H1 (cell line): ENCODE data around the gene WNT7A. TPM values are rescaled to one million over a fixed set of nuclear protein-coding genes. Genes with fewer than 3 reads are reported as not detected.
A peak's percentile ranks its signal among the peaks of the same experiment; 100 is the strongest.

Source experiments
- CTCF ChIA-PET: fragments of 300-600 bp; sonication (Branson Sonifier 250); formaldehyde crosslinking; loops from one replicate; lab custom pipeline; 2021; ENCODE audit not compliant: partially characterized antibody; lab: Charles Lee
- POLR2A ChIA-PET: fragments of 300-600 bp; sonication (Branson Sonifier 250); formaldehyde crosslinking; loops from one replicate; lab custom pipeline; 2021; ENCODE audit warnings: inconsistent platforms; ENCODE audit not compliant: partially characterized antibody; lab: Charles Lee
- DNase-seq, 2 experiments: peaks; one replicate each; pipeline versions ENCODE4 v3.0.0 to v3.0.0-alpha.2; 2010 to 2022; ENCODE audit warnings: low spot score in 2 of 2, low read depth in 1 of 2, mixed read lengths in 1 of 2
- FAIRE-seq: peaks from 2 replicates; lab custom pipeline; 2011; peaks lifted over from hg19 to GRCh38; lab: Jason Lieb, UNC
- H2AFZ ChIP-seq: 2 replicates; pipeline ENCODE4 v1.8.1; 2012; ENCODE audit warnings: low read length, inconsistent platforms
- H2AK5ac ChIP-seq: 2 replicates; pipeline ENCODE4 v1.6.1; 2013; ENCODE audit warnings: low read depth, low read length
- H2BK120ac ChIP-seq: replicated peaks from 2 replicates; pipeline ENCODE3; 2013; ENCODE audit warnings: low read depth, low read length, inconsistent platforms
- H2BK12ac ChIP-seq: 2 replicates; pipeline ENCODE4 v1.6.1; 2013; ENCODE audit warnings: low read depth, low read length
- H2BK15ac ChIP-seq: 2 replicates; pipeline ENCODE4 v1.6.1; 2013; ENCODE audit warnings: low read length
- H2BK20ac ChIP-seq: 2 replicates; pipeline ENCODE4 v1.6.1; 2013; ENCODE audit warnings: low read length
- H2BK5ac ChIP-seq: 2 replicates; pipeline ENCODE4 v1.6.1; 2013; ENCODE audit warnings: low read depth, low read length
- H3K14ac ChIP-seq: 2 replicates; pipeline ENCODE4 v1.6.1; 2013; ENCODE audit warnings: inconsistent platforms; ENCODE audit not compliant: insufficient read length
- H3K18ac ChIP-seq: 2 replicates; pipeline ENCODE4 v1.6.1; 2013; ENCODE audit warnings: low read length; ENCODE audit errors: extremely low read depth
- H3K23ac ChIP-seq: 2 replicates; pipeline ENCODE4 v1.6.1; 2013; ENCODE audit warnings: inconsistent platforms; ENCODE audit not compliant: insufficient read length
- H3K23me2 ChIP-seq: 2 replicates; pipeline ENCODE4 v1.6.1; 2013; ENCODE audit warnings: low read depth, low read length
- H3K27ac ChIP-seq: 2 replicates; pipeline ENCODE4 v1.6.1; 2011; ENCODE audit warnings: low read depth, low read length, inconsistent platforms
- H3K27me3 ChIP-seq, 4 experiments: replicated peaks in 1 of 4; 1 replicate in 1 of 4; 2 replicates in 3 of 4; pipeline versions ENCODE4 v1.6.1 to v1.8.1; 2011 to 2013; ENCODE audit warnings: low read length in 3 of 4, mild to moderate bottlenecking in 3 of 4, inconsistent platforms in 2 of 4, mixed read lengths in 2 of 4, moderate library complexity in 1 of 4; ENCODE audit not compliant: control insufficient read depth in 3 of 4, insufficient read depth in 3 of 4; ENCODE audit errors: extremely low read depth in 1 of 4
- H3K36me3 ChIP-seq, 4 experiments: 2 replicates each; pipeline versions ENCODE4 v1.6.1 to v1.8.1; 2011 to 2013; ENCODE audit warnings: mild to moderate bottlenecking in 4 of 4, low read length in 3 of 4, moderate library complexity in 2 of 4, control low read depth in 1 of 4, inconsistent platforms in 1 of 4; ENCODE audit not compliant: insufficient read depth in 4 of 4, control insufficient read depth in 2 of 4
- H3K4ac ChIP-seq: replicated peaks from 2 replicates; pipeline ENCODE3; 2013; ENCODE audit warnings: low read length, low read depth, mixed read lengths, inconsistent platforms; ENCODE audit not compliant: insufficient read length
- H3K4me1 ChIP-seq, 4 experiments: replicated peaks in 1 of 4; 1 replicate in 1 of 4; 2 replicates in 3 of 4; pipeline versions ENCODE4 v1.6.1 to v1.8.1; 2011 to 2013; ENCODE audit warnings: low read length in 3 of 4, inconsistent platforms in 2 of 4, mixed read lengths in 1 of 4; ENCODE audit not compliant: insufficient read depth in 4 of 4, control insufficient read depth in 3 of 4
- H3K4me2 ChIP-seq, 2 experiments: 2 replicates each; pipeline versions ENCODE4 v1.6.1 to v1.8.1; 2011 to 2013; ENCODE audit warnings: low read depth in 2 of 2, low read length in 2 of 2, control low read depth in 1 of 2, inconsistent platforms in 1 of 2, mild to moderate bottlenecking in 1 of 2; ENCODE audit not compliant: insufficient read depth in 1 of 2
- H3K4me3 ChIP-seq, 4 experiments: fragments of 200-600, 300-600 bp in 1 of 4; sonication (generic), shearing (Covaris generic), sonication (Bioruptor Twin) in 1 of 4; 2 replicates each; pipeline versions ENCODE4 v1.5.1 to v1.8.1; 2011 to 2016; ENCODE audit warnings: low read length in 4 of 4, low read depth in 3 of 4, control low read depth in 2 of 4, inconsistent platforms in 2 of 4, mild to moderate bottlenecking in 2 of 4, mixed read lengths in 1 of 4, moderate library complexity in 1 of 4; ENCODE audit not compliant: insufficient read depth in 2 of 4; ENCODE audit errors: extremely low read depth in 1 of 4
- H3K56ac ChIP-seq: replicated peaks from 2 replicates; pipeline ENCODE3; 2013; ENCODE audit warnings: low read depth, mild to moderate bottlenecking, mixed read lengths, low read length, inconsistent platforms; ENCODE audit not compliant: insufficient read length
- H3K79me1 ChIP-seq: 2 replicates; pipeline ENCODE4 v1.6.1; 2013; ENCODE audit warnings: low read depth, low read length, control low read depth
- H3K79me2 ChIP-seq, 2 experiments: 2 replicates each; pipeline versions ENCODE4 v1.6.1 to v1.8.1; 2012 to 2013; ENCODE audit warnings: low read length in 2 of 2, mild to moderate bottlenecking in 2 of 2, inconsistent platforms in 1 of 2; ENCODE audit not compliant: insufficient read depth in 2 of 2, control insufficient read depth in 1 of 2
- H3K9ac ChIP-seq, 4 experiments: replicated peaks in 1 of 4; 1 replicate in 1 of 4; 2 replicates in 3 of 4; pipeline versions ENCODE4 v1.6.1 to v1.8.1; 2011 to 2013; ENCODE audit warnings: low read depth in 3 of 4, low read length in 3 of 4, control low read depth in 2 of 4, mild to moderate bottlenecking in 2 of 4, moderate library complexity in 2 of 4, inconsistent platforms in 1 of 4; ENCODE audit errors: extremely low read depth in 1 of 4
- H3K9me3 ChIP-seq, 2 experiments: 2 replicates each; pipeline versions ENCODE4 v1.6.1 to v1.8.1; 2012 to 2013; ENCODE audit warnings: mild to moderate bottlenecking in 2 of 2, moderate library complexity in 2 of 2, control low read depth in 1 of 2, inconsistent platforms in 1 of 2, low read depth in 1 of 2, low read length in 1 of 2, mixed read lengths in 1 of 2; ENCODE audit not compliant: insufficient read depth in 2 of 2
- H4K20me1 ChIP-seq, 2 experiments: replicated peaks in 1 of 2; 2 replicates each; pipeline versions ENCODE3 to v1.8.1; 2011 to 2013; ENCODE audit warnings: inconsistent platforms in 2 of 2, low read length in 2 of 2, mild to moderate bottlenecking in 1 of 2; ENCODE audit not compliant: insufficient read depth in 2 of 2, control insufficient read depth in 1 of 2
- H4K5ac ChIP-seq: 2 replicates; pipeline ENCODE4 v1.6.1; 2013; ENCODE audit warnings: low read length, low read depth, mixed read lengths, inconsistent platforms; ENCODE audit not compliant: insufficient read length
- H4K8ac ChIP-seq: 2 replicates; pipeline ENCODE4 v1.8.0; 2013; ENCODE audit warnings: mild to moderate bottlenecking, moderate library complexity, low read length, inconsistent platforms; ENCODE audit not compliant: insufficient read depth; ENCODE audit errors: extremely low read depth
- H4K91ac ChIP-seq: replicated peaks from 2 replicates; pipeline ENCODE3; 2013; ENCODE audit warnings: low read length, mixed read lengths, inconsistent platforms; ENCODE audit not compliant: insufficient read length
- CEBPB ChIP-seq: IDR thresholded peaks from 2 replicates; pipeline ENCODE4 v1.6.1; 2012; ENCODE audit warnings: low read depth, low read length
- CTCF ChIP-seq, 3 experiments: IDR thresholded peaks; 1 replicate in 2 of 3; 2 replicates in 1 of 3; pipeline versions ENCODE4 v1.5.1 to v1.6.1; 2011; ENCODE audit warnings: low read length in 3 of 3, mild to moderate bottlenecking in 3 of 3, inconsistent platforms in 2 of 3, low read depth in 1 of 3, moderate library complexity in 1 of 3; ENCODE audit not compliant: insufficient read depth in 1 of 3; ENCODE audit errors: control extremely low read depth in 1 of 3
- E2F6 ChIP-seq: IDR thresholded peaks from 2 replicates; pipeline ENCODE4 v1.6.1; 2012; ENCODE audit warnings: inconsistent platforms
- HDAC2 ChIP-seq, 2 experiments: fragments of 300-600 bp in 1 of 2; sonication (generic) in 1 of 2; IDR thresholded peaks; 2 replicates each; pipeline ENCODE4 v1.6.1; 2011 to 2012; ENCODE audit warnings: low read depth in 2 of 2, low read length in 2 of 2, mild to moderate bottlenecking in 2 of 2, moderate library complexity in 2 of 2, borderline replicate concordance in 1 of 2, inconsistent platforms in 1 of 2
- MAX ChIP-seq: IDR thresholded peaks from 2 replicates; pipeline ENCODE4 v1.6.1; 2012; ENCODE audit warnings: inconsistent platforms
- RAD21 ChIP-seq, 2 experiments: IDR thresholded peaks in 1 of 2; conservative IDR thresholded peaks in 1 of 2; 2 replicates each; pipeline ENCODE4 v1.6.1; 2011; ENCODE audit warnings: low read depth in 2 of 2, low read length in 2 of 2, improper control_type of control experiment in 1 of 2, inconsistent platforms in 1 of 2, mild to moderate bottlenecking in 1 of 2, moderate library complexity in 1 of 2
- TBP ChIP-seq: IDR thresholded peaks from 2 replicates; pipeline ENCODE4 v1.6.1; 2011; ENCODE audit warnings: low read depth, low read length, improper control_type of control experiment
- WGBS, 2 experiments: shearing (Covaris generic) in 1 of 2; methylation state at CpG; one replicate each; pipeline versions ENCODE4 v1.1.6 to v1.1.7; 2013 to 2015; ENCODE audit warnings: low lambda C conversion rate in 2 of 2, mixed read lengths in 2 of 2, inconsistent platforms in 1 of 2, low coverage in 1 of 2, missing lambda C conversion rate in 1 of 2; ENCODE audit not compliant: insufficient replicate concordance in 2 of 2, insufficient coverage in 1 of 2, insufficient read length in 1 of 2; ENCODE audit errors: extremely low coverage in 1 of 2, missing lambda C conversion rate in 1 of 2; 5-methylcytosine and 5-hydroxymethylcytosine counted together
- polyA plus RNA-seq, 7 experiments: library from polyadenylated mRNA; depleted of rRNA in 3 of 7; stranded (reverse) in 5 of 7; unstranded in 2 of 7; fragments of >200 nt in 5 of 7; fragments of 200-250 nt in 2 of 7; gene quantifications; 1 replicate in 5 of 7; 2 replicates in 1 of 7; 4 replicates in 1 of 7; pipeline versions ENCODE4 v1.2.1 to v1.2.3, GENCODE V29; 2011 to 2013; ENCODE audit warnings: missing spikeins in 2 of 7, mixed read lengths in 2 of 7
- total RNA-seq: library from RNA; stranded (reverse); fragmentation: NEBNext Ultra II Directional; extraction: Animal tissue kit (Norgen Biotek cat#: 25700); gene quantifications from 2 replicates; pipeline ENCODE4 v1.2.1, GENCODE V29; 2021

WNT7A gene
- total and polyA plus RNA-seq, 2 of the 8 experiments (the other 6 are each of a cell fraction or from before 2014, with no cell fraction given), result 0.02 TPM; not detected in 1

GRCh38 chr3:13836658-13837587, 42.9 kb downstream of the WNT7A start:
- H4K91ac ChIP-seq, result no peak overlapping the region
- H2BK5ac ChIP-seq, result no peak overlapping the region
- H3K27ac ChIP-seq, result no peak overlapping the region
- no peak for DNase-seq
- peaks cover 2% of the 10 kb centered on the region; the same call in 1 of the 2 replicates for H3K23me2 ChIP-seq
- no peak overlapping the region for H3K14ac ChIP-seq
- H3K4me1 ChIP-seq, result no peaks in the 10 kb centered on the region
- H4K8ac ChIP-seq, result no peak overlapping the region
- H3K27me3 ChIP-seq, result no peaks in the 10 kb centered on the region
- TF ChIP-seq MAX (no peak), CTCF (IDR thresholded peaks at IDR 0.05; ENCODE audit: control extremely low read depth in 1 of 3, insufficient read depth in 1 of 3, low read depth in 1 of 3, low read length in 3 of 3) (peak in 2 of 3 experiments; percentile 28 to 29; a peak in 2 of 4 replicates), RAD21 (IDR thresholded peaks at IDR 0.05 in 1 of 2, conservative IDR thresholded peaks at IDR 0.05 in 1 of 2; ENCODE audit: low read depth in 2 of 2, low read length in 2 of 2) (peak in 1 of 2 experiments; percentile 28; a peak in 1 of 4 replicates), TBP (no peak), HDAC2 (IDR thresholded peaks at IDR 0.05; ENCODE audit: borderline replicate concordance in 1 of 2, low read depth in 2 of 2, low read length in 2 of 2) (no peak), E2F6 (no peak), CEBPB (no peak)
- TF ChIP-seq, all 59 proteins: peak for 2
- Histone ChIP-seq H4K20me1 (no peaks in the 10 kb centered on the region), H3K36me3 (no peaks in the 10 kb centered on the region), H3K4me3 (no peak overlapping the region), H2BK12ac (no peak overlapping the region), H3K4me2 (no peak overlapping the region), H2AK5ac (no peak overlapping the region), H4K5ac (no peak overlapping the region), H3K23ac (no peak overlapping the region), H3K4ac (no peak overlapping the region), H3K56ac (no peak overlapping the region), H2BK120ac (no peak overlapping the region), H2BK20ac (no peak overlapping the region), H3K79me2 (no peaks in the 10 kb centered on the region), H2BK15ac (peak overlapping the region; percentile 29; the same call in 1 of the 2 replicates), H3K79me1 (no peaks in the 10 kb centered on the region), H3K9ac (no peak overlapping the region), H2AFZ (no peak overlapping the region), H3K9me3 (no peaks in the 10 kb centered on the region), H3K18ac (no peak overlapping the region)
- ChIA-PET POLR2A (no interaction called here), CTCF (interaction anchor here (0.6 to 3.8 kb wide), 8 partner anchors 11 to 189 kb away, joined by 3 to 21 read pairs (median 6); no protein-coding TSS in a partner anchor)
- 86% methylated on average over 11 of the region's 12 CpGs; no CpG with 5 or more reads in 1 of the 2 experiments for WGBS, 2 experiments
- no peak for FAIRE-seq
